Cardiac atrium fibroblast (primary cell): Measurements from ENCODE around the gene VWA2. TPM values are rescaled to one million over a fixed set of nuclear protein-coding genes. Genes with fewer than 3 reads are reported as not detected.

Source experiments
- total RNA-seq: library from RNA; depleted of rRNA; stranded (reverse); fragments of >200 nt; gene quantifications from 2 replicates; pipeline ENCODE4 v1.2.3, GENCODE V29; 2015

Gene VWA2
- not detected in 2 replicates for total RNA-seq

GRCh38 chr10:114239117-114239993 lies at the start of gene VWA2:
Gene VWA2 (plus strand): TSS chr10:114239254. CDS start chr10:114248714, 9,460 bp downstream.

Other genes with a start within 250 kb of the VWA2 start
- not detected in 2 replicates for gene ADRB1, start 195.4 kb upstream of the VWA2 start, total RNA-seq
- 6.1 and 10.4 TPM in 2 replicates for gene CCDC186, start 65.1 kb upstream of the VWA2 start, total RNA-seq
- 0.16 and 1.1 TPM in 2 replicates for gene TDRD1, start 59.9 kb upstream of the VWA2 start, total RNA-seq
- gene AFAP1L2, start 165.2 kb downstream of the VWA2 start, total RNA-seq = 2.5 and 3.2 TPM in 2 replicates